ENCODE data around the gene MCRIP2. TPM values are rescaled to one million over a fixed set of nuclear protein-coding genes. Genes with fewer than 3 reads are reported as not detected.
A peak's percentile ranks its signal among the peaks of the same experiment; 100 is the strongest.

MCRIP2 gene
- total and polyA plus RNA-seq, 2 of the 8 experiments (the other 6 are each of a cell fraction or from before 2014, with no cell fraction given): 45.4 to 75.5 TPM

DNA sequence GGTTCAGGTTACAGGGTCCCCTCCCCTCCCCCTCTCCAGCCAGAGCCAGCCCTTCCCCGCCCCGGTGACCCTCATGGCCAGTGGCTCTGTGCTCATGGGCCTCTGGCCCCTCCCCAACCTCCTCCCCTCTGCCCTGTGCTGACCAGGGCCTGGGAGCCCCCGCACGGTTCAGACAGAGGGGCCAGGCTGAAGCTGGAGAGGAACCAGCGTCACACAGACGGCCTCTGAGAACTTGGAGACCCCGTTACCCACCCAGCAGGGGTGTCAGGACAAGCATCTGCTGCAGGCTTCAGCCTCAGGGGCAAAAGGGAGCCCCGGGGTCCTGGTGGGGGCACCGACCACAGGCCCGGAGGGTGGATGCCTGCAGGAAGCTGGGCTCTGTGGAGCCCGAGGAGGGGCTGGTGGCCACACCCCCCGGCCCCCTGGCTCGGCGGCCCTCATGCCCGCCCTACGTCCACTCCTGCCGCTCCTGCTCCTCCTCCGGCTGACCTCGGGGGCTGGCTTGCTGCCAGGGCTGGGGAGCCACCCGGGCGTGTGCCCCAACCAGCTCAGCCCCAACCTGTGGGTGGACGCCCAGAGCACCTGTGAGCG, 10.7 kb upstream of the MCRIP2 start, which contains the start of gene WFIKKN1:
Gene WFIKKN1 (plus strand): TSS at position 171 of the 591 bp plus-strand sequence. CDS start 269 bp downstream, at position 440.
- FAIRE-seq (no peak), DNase-seq (ENCODE audit: low read depth in 1 of 2, low spot score in 2 of 2) (peak in 1 of 2 experiments; percentile 85)
- H2BK20ac ChIP-seq (ENCODE audit: low read length): peak within 1 kb of the TSS; percentile 55; the same call in 1 of the 2 replicates
- H4K5ac ChIP-seq (ENCODE audit: insufficient read length, low read depth, low read length): peak within 1 kb of the TSS; percentile 91
- peaks cover 0 to 29% (median 22%) of the 10 kb centered on the region in 4 experiments; a peak in 6 of 7 replicates for H3K4me1 ChIP-seq (replicated peaks in 1 of 4; ENCODE audit: control insufficient read depth in 3 of 4, insufficient read depth in 4 of 4, low read length in 3 of 4)
- H3K9ac ChIP-seq (replicated peaks in 1 of 4; ENCODE audit: extremely low read depth in 1 of 4, low read depth in 3 of 4, low read length in 3 of 4): peak within 1 kb of the TSS in 3 of 4 experiments; percentile 38 to 71 (median 54); a peak in 5 of 7 replicates
- no peaks in the 10 kb centered on the region for H3K79me1 ChIP-seq (ENCODE audit: low read depth, low read length)
- no peak within 1 kb of the TSS for H2AFZ ChIP-seq (ENCODE audit: low read length)
- peak within 1 kb of the TSS; percentile 94; the same call in 1 of the 2 replicates for H2BK5ac ChIP-seq (ENCODE audit: low read depth, low read length)
- peak within 1 kb of the TSS; percentile 66 for H4K8ac ChIP-seq (ENCODE audit: extremely low read depth, insufficient read depth, low read length)
- peaks cover 0 to 6% of the 10 kb centered on the region in 2 experiments; a peak in 1 of 4 replicates for H3K79me2 ChIP-seq (ENCODE audit: control insufficient read depth in 1 of 2, insufficient read depth in 2 of 2, low read length in 2 of 2)
- H3K4ac ChIP-seq (replicated peaks; ENCODE audit: insufficient read length, low read depth, low read length): peak within 1 kb of the TSS; percentile 90
- peaks cover 5% of the 10 kb centered on the region; the same call in 1 of the 2 replicates for H3K23me2 ChIP-seq (ENCODE audit: low read depth, low read length)
- H3K23ac ChIP-seq (ENCODE audit: insufficient read length): no peak within 1 kb of the TSS
- peak within 1 kb of the TSS; percentile 41 to 67 (median 60) for H3K4me3 ChIP-seq (ENCODE audit: extremely low read depth in 1 of 4, insufficient read depth in 2 of 4, low read depth in 3 of 4, low read length in 4 of 4)
- peaks cover 0 to 24% (median 3%) of the 10 kb centered on the region in 4 experiments; a peak in 4 of 8 replicates for H3K36me3 ChIP-seq (ENCODE audit: control insufficient read depth in 2 of 4, insufficient read depth in 4 of 4, low read length in 3 of 4)
- WGBS, 2 experiments (ENCODE audit: extremely low coverage in 1 of 2, insufficient coverage in 1 of 2, insufficient read length in 1 of 2, insufficient replicate concordance in 2 of 2, low coverage in 1 of 2, low lambda C conversion rate in 2 of 2, missing lambda C conversion rate in 1 of 2): 12% methylated on average over 21 of the region's 23 CpGs; no CpG with 5 or more reads in 1 of the 2 experiments
- no peaks in the 10 kb centered on the region for H3K27me3 ChIP-seq (replicated peaks in 1 of 4; ENCODE audit: control insufficient read depth in 3 of 4, extremely low read depth in 1 of 4, insufficient read depth in 3 of 4, low read length in 3 of 4)
- H3K9me3 ChIP-seq (ENCODE audit: insufficient read depth in 2 of 2, low read depth in 1 of 2, low read length in 1 of 2): no peaks in the 10 kb centered on the region
- H3K56ac ChIP-seq (replicated peaks; ENCODE audit: insufficient read length, low read depth, low read length): peak within 1 kb of the TSS; percentile 60
- CTCF ChIA-PET (ENCODE audit: partially characterized antibody): interaction anchor here (0.6 to 1.9 kb wide), 5 partner anchors 10 to 46 kb away, joined by 3 to 6 read pairs (median 3); no protein-coding TSS in a partner anchor
- POLR2A ChIA-PET (ENCODE audit: partially characterized antibody): interaction anchor here (0.6 to 1.5 kb wide), 25 partner anchors 8 to 231 kb away, joined by 3 to 11 read pairs (median 4); partner anchors contain the start of genes CAPN15, JMJD8, NHLRC4 and RAB40C
- H3K14ac ChIP-seq (ENCODE audit: insufficient read length): peak within 1 kb of the TSS; percentile 57
- peak within 1 kb of the TSS; percentile 79 to 88 for H3K4me2 ChIP-seq (ENCODE audit: insufficient read depth in 1 of 2, low read depth in 2 of 2, low read length in 2 of 2)
- peak within 1 kb of the TSS; percentile 25; the same call in 1 of the 2 replicates for H2AK5ac ChIP-seq (ENCODE audit: low read depth, low read length)
- peaks cover 3 to 10% of the 10 kb centered on the region in 2 experiments for H4K20me1 ChIP-seq (replicated peaks in 1 of 2; ENCODE audit: control insufficient read depth in 1 of 2, insufficient read depth in 2 of 2, low read length in 2 of 2)
- H3K27ac ChIP-seq (ENCODE audit: low read depth, low read length): peak within 1 kb of the TSS; percentile 63; the same call in 1 of the 2 replicates
- peak within 1 kb of the TSS; percentile 92; the same call in 1 of the 2 replicates for H2BK15ac ChIP-seq (ENCODE audit: low read length)
- H2BK12ac ChIP-seq (ENCODE audit: low read depth, low read length): peak within 1 kb of the TSS; percentile 85; the same call in 1 of the 2 replicates
- H4K91ac ChIP-seq (replicated peaks; ENCODE audit: insufficient read length, low read length): peak within 1 kb of the TSS; percentile 88
- peak within 1 kb of the TSS; percentile 96 for H3K18ac ChIP-seq (ENCODE audit: extremely low read depth, low read length)
- peak within 1 kb of the TSS; percentile 82 for H2BK120ac ChIP-seq (replicated peaks; ENCODE audit: low read depth, low read length)
- no peak for TF ChIP-seq RNF2 (IDR thresholded peaks at IDR 0.05; ENCODE audit: borderline replicate concordance, low read depth, low read length, missing control alignments, poor library complexity, severe bottlenecking)
- TF ChIP-seq SIX5 (IDR thresholded peaks at IDR 0.05; ENCODE audit: low read depth, low read length): peak; percentile 9; the same call in 1 of the 2 replicates
- TF ChIP-seq CHD2 (IDR thresholded peaks at IDR 0.05; ENCODE audit: low read length): no peak
- peak in 1 of 2 experiments; percentile 24; a peak in 1 of 3 replicates for TF ChIP-seq EP300 (IDR thresholded peaks at IDR 0.05; ENCODE audit: borderline replicate concordance in 1 of 2, low read depth in 2 of 2, low read length in 2 of 2)
- TF ChIP-seq SAP30 (IDR thresholded peaks at IDR 0.05; ENCODE audit: insufficient read depth, insufficient replicate concordance, low read length): no peak
- peak in 1 of 2 experiments; percentile 55; a peak in 2 of 3 replicates for TF ChIP-seq POLR2A (IDR thresholded peaks at IDR 0.05; ENCODE audit: control extremely low read depth in 1 of 2, low read depth in 2 of 2, low read length in 2 of 2)
- TF ChIP-seq CBX5 (IDR thresholded peaks at IDR 0.05; ENCODE audit: low read depth, low read length): no peak
- TF ChIP-seq SIN3A (conservative IDR thresholded peaks at IDR 0.05 in 1 of 2, IDR thresholded peaks at IDR 0.05 in 1 of 2; ENCODE audit: low read depth in 1 of 2, low read length in 2 of 2): peak in 1 of 2 experiments; percentile 53; a peak in 1 of 4 replicates
- TF ChIP-seq, protein P1, sequence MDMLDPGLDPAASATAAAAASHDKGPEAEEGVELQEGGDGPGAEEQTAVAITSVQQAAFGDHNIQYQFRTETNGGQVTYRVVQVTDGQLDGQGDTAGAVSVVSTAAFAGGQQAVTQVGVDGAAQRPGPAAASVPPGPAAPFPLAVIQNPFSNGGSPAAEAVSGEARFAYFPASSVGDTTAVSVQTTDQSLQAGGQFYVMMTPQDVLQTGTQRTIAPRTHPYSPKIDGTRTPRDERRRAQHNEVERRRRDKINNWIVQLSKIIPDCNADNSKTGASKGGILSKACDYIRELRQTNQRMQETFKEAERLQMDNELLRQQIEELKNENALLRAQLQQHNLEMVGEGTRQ (IDR thresholded peaks at IDR 0.05; ENCODE audit: low read length): no peak

Measured in H1 (cell line).